HS-27A (cell line): ENCODE data around the gene GSTO2.

ENCODE experiments used
- DNase-seq: peaks from one replicate; pipeline ENCODE4 v3.0.0-alpha.2; 2012; ENCODE audit warnings: low read depth, missing footprints

Gene GSTO2

GRCh38 chr10:104308439-104308903, 39.5 kb downstream of the GSTO2 start:
- DNase-seq = no peak

GRCh38 chr10:104309980-104310978, 41.3 kb downstream of the GSTO2 start:
- DNase-seq = no peak

- no peak for DNase-seq
Measured at GRCh38 chr10:104311184-104311720, 42.3 kb downstream of the GSTO2 start.

- no peak for DNase-seq
Measured at GRCh38 chr10:104314591-104315485, 45.9 kb downstream of the GSTO2 start.

GRCh38 chr10:104315486-104315921, 46.5 kb downstream of the GSTO2 start:
- no peak for DNase-seq

GRCh38 chr10:104316321-104317099, 47.5 kb downstream of the GSTO2 start:
- DNase-seq = no peak

GRCh38 chr10:104317269-104317710, 48.3 kb downstream of the GSTO2 start:
- no peak for DNase-seq

- DNase-seq = no peak
Measured at GRCh38 chr10:104317726-104318299, 48.8 kb downstream of the GSTO2 start.

GRCh38 chr10:104318326-104318725, 49.3 kb downstream of the GSTO2 start:
- no peak for DNase-seq

GRCh38 chr10:104318810-104319741, 50.1 kb downstream of the GSTO2 start:
- DNase-seq = no peak

GRCh38 chr10:104321226-104321625, 52.2 kb downstream of the GSTO2 start:
- no peak for DNase-seq

GRCh38 chr10:104321725-104322415, 52.9 kb downstream of the GSTO2 start:
- DNase-seq = no peak

GRCh38 chr10:104322416-104322782, 53.4 kb downstream of the GSTO2 start:
- no peak for DNase-seq

GRCh38 chr10:104323085-104323484, 54.1 kb downstream of the GSTO2 start:
- no peak for DNase-seq

GRCh38 chr10:104323760-104324201, 54.8 kb downstream of the GSTO2 start:
- no peak for DNase-seq

- DNase-seq = no peak
Measured at GRCh38 chr10:104324221-104324686, 55.3 kb downstream of the GSTO2 start.

- DNase-seq = no peak
Measured at GRCh38 chr10:104324931-104325330, 55.9 kb downstream of the GSTO2 start.

- DNase-seq = no peak
Measured at GRCh38 chr10:104325436-104326435, 56.8 kb downstream of the GSTO2 start.
